Peyer's patch (tissue), 4 donors: ENCODE results near the gene TNFRSF18. TPM values are rescaled to one million over a fixed set of nuclear protein-coding genes. Genes with fewer than 3 reads are reported as not detected.

Experiments
- DNase-seq, 3 donors: peaks; one replicate each; pipeline ENCODE4 v3.0.0-alpha.2; 2017 to 2019
- H3K27ac ChIP-seq, 4 donors: fragments of 200-600 bp; sonication (generic); one replicate each; pipeline ENCODE4 v1.5.1; 2016 to 2019
- H3K27me3 ChIP-seq, 2 donors: fragments of 200-600 bp; sonication (generic); one replicate each; pipeline ENCODE4 v1.5.1; 2019
- H3K36me3 ChIP-seq, 3 donors: fragments of 200-600 bp; sonication (generic); one replicate each; pipeline ENCODE4 v1.5.1; 2016 to 2019
- H3K4me1 ChIP-seq, 4 donors: fragments of 200-600 bp; sonication (generic); one replicate each; pipeline ENCODE4 v1.5.1; 2016 to 2019
- H3K4me3 ChIP-seq, 4 donors: fragments of 200-600 bp; sonication (generic); 1 replicate in 3 of 4; 2 replicates in 1 of 4; pipeline ENCODE4 v1.5.1; 2016 to 2019; ENCODE audit warnings: mild to moderate bottlenecking in 1 of 4
- H3K9me3 ChIP-seq, 4 donors: fragments of 200-600 bp; sonication (generic); one replicate each; pipeline ENCODE4 v1.5.1; 2016 to 2019; ENCODE audit warnings: mild to moderate bottlenecking in 1 of 4
- POLR2A ChIP-seq, 2 donors: fragments of 450-650 bp; IDR thresholded peaks; one replicate each; pipeline ENCODE4 v1.5.1; 2017; ENCODE audit warnings: antibody characterized with exemption in 2 of 2, mild to moderate bottlenecking in 2 of 2, moderate library complexity in 2 of 2
- total RNA-seq, 4 donors: library from RNA; depleted of rRNA; stranded (reverse); fragments of >200 nt; gene quantifications; one replicate each; pipeline ENCODE4 v1.1.0, GENCODE V29; 2016
- TF ChIP-seq, protein P1 (sequence below), 6 experiments: fragments of 450-650 bp in 4 of 6; fragments of 200-600 bp in 2 of 6; sonication (generic) in 1 of 6; IDR thresholded peaks; one replicate each; pipeline ENCODE4 v1.5.1; 2017 to 2019; ENCODE audit warnings: antibody characterized with exemption in 6 of 6, mild to moderate bottlenecking in 3 of 6, moderate library complexity in 1 of 6

The TNFRSF18 gene
- total RNA-seq = 10 to 100 TPM in 1 of 4 donors, 1 to 10 TPM in 1, under 1 TPM in 1, not detected in 1; 0.70 to 38.0 (median 3.2) TPM

GRCh38 chr1:1206376-1206965 is at the start of gene TNFRSF18:
Gene TNFRSF18 (minus strand): TSS chr1:1206592. CDS start chr1:1206571, 21 bp downstream.
- H3K36me3 ChIP-seq = no peaks in the 10 kb centered on the region
- H3K9me3 ChIP-seq = no peaks in the 10 kb centered on the region
- peak in 2 of 3 donors; percentile 64 to 70 for DNase-seq
- H3K27me3 ChIP-seq = peaks cover 0 to 9% of the 10 kb centered on the region in 2 donors
- peak within 1 kb of the TSS in 2 of 4 donors; percentile 59 to 61 for H3K27ac ChIP-seq
- TF ChIP-seq, protein P1, sequence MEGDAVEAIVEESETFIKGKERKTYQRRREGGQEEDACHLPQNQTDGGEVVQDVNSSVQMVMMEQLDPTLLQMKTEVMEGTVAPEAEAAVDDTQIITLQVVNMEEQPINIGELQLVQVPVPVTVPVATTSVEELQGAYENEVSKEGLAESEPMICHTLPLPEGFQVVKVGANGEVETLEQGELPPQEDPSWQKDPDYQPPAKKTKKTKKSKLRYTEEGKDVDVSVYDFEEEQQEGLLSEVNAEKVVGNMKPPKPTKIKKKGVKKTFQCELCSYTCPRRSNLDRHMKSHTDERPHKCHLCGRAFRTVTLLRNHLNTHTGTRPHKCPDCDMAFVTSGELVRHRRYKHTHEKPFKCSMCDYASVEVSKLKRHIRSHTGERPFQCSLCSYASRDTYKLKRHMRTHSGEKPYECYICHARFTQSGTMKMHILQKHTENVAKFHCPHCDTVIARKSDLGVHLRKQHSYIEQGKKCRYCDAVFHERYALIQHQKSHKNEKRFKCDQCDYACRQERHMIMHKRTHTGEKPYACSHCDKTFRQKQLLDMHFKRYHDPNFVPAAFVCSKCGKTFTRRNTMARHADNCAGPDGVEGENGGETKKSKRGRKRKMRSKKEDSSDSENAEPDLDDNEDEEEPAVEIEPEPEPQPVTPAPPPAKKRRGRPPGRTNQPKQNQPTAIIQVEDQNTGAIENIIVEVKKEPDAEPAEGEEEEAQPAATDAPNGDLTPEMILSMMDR (IDR thresholded peaks at IDR 0.05) = no peak
- no peak for TF ChIP-seq POLR2A (IDR thresholded peaks at IDR 0.05)
- H3K4me1 ChIP-seq = peaks cover 0 to 41% (median 30%) of the 10 kb centered on the region in 4 donors
- peak within 1 kb of the TSS; percentile 19 to 44 (median 36) for H3K4me3 ChIP-seq

DNA sequence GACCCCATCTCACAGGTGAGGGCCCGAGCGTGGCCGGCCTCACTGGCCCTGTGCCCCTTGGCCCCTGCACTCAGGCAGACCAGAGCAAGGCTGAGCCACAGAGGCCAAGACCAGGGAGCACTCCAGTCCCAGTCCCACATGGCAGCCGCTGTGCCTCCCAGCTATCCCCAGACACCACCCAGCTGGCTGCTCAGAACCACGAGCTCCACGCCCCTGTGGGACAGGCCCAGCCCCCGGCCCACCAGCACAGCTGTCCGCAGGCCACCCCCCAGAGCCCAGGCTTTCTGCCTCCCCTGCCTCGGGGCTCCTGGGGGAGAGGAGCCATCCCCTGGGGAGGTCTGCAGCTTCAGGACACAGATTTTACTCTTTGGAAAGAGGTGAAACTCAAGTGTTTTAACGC is 49.2 kb upstream of the TNFRSF18 start:
- no peak for DNase-seq
- no peaks in the 10 kb centered on the region for H3K9me3 ChIP-seq
- TF ChIP-seq POLR2A (IDR thresholded peaks at IDR 0.05) = no peak
- TF ChIP-seq, protein P1 (IDR thresholded peaks at IDR 0.05) = no peak
- H3K27me3 ChIP-seq = no peaks in the 10 kb centered on the region
- peaks cover 0 to 7% (median 3%) of the 10 kb centered on the region in 4 donors for H3K4me1 ChIP-seq
- peaks cover 0 to 69% (median 0%) of the 10 kb centered on the region in 3 donors for H3K36me3 ChIP-seq
- H3K27ac ChIP-seq = no peak overlapping the region
- H3K4me3 ChIP-seq = no peak overlapping the region

GRCh38 chr1:1255078-1255477 is 48.7 kb upstream of the TNFRSF18 start:
- Histone ChIP-seq H3K4me1 (peaks cover 0 to 11% (median 5%) of the 10 kb centered on the region in 4 donors), H3K27ac (no peak overlapping the region), H3K9me3 (no peaks in the 10 kb centered on the region), H3K36me3 (peaks cover 0 to 64% (median 0%) of the 10 kb centered on the region in 3 donors), H3K4me3 (no peak overlapping the region), H3K27me3 (no peaks in the 10 kb centered on the region)
- DNase-seq = no peak
- no peak for TF ChIP-seq POLR2A (IDR thresholded peaks at IDR 0.05)
- TF ChIP-seq, protein P1 (IDR thresholded peaks at IDR 0.05) = no peak

GRCh38 chr1:1254667-1254998 is 48.2 kb upstream of the TNFRSF18 start:
- Histone ChIP-seq H3K27me3 (no peaks in the 10 kb centered on the region), H3K4me1 (peaks cover 0 to 11% (median 5%) of the 10 kb centered on the region in 4 donors), H3K27ac (no peak overlapping the region), H3K4me3 (no peak overlapping the region), H3K36me3 (peaks cover 0 to 59% (median 0%) of the 10 kb centered on the region in 3 donors), H3K9me3 (no peaks in the 10 kb centered on the region)
- no peak for TF ChIP-seq POLR2A (IDR thresholded peaks at IDR 0.05)
- DNase-seq = no peak

DNA sequence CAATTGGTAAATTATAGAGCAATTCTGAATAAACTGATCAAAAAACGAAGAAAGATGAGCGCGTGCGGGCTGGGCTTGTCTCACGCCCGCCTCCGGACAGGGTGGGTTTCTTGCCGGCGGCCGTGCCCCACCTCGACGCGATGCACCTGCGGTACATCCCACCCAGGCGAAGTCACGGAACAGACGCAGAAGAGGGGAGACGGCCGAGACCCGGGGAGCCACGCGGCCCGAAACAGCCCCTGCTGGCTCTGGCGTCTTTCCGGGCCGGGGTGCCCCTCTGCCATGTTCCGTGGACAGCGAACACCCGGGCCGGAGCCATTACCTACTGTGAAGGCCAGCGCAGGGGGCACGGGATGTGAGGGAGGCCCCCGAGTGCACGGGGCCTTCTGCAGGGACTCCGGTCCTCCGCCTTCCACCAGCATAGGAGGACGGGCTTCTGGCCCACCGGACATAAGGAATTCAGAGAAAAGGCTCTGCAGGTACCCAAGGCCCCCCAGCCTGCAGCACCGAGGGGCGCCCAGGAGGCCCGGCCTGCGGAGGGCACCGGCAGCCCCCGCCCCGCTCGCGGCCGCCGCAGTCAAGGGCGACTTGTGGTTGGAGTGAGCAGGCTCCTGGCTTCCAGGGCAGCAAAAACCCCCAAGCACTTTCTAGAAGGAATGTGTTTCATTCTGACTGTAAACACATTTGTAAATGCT is 47.7 kb upstream of the TNFRSF18 start:
- Histone ChIP-seq H3K27ac (no peak overlapping the region), H3K4me3 (no peak overlapping the region), H3K36me3 (peaks cover 0 to 54% (median 0%) of the 10 kb centered on the region in 3 donors), H3K27me3 (no peaks in the 10 kb centered on the region), H3K4me1 (peaks cover 0 to 11% (median 5%) of the 10 kb centered on the region in 4 donors), H3K9me3 (no peaks in the 10 kb centered on the region)
- no peak for DNase-seq
- TF ChIP-seq, protein P1 (IDR thresholded peaks at IDR 0.05) = no peak
- no peak for TF ChIP-seq POLR2A (IDR thresholded peaks at IDR 0.05)

DNA sequence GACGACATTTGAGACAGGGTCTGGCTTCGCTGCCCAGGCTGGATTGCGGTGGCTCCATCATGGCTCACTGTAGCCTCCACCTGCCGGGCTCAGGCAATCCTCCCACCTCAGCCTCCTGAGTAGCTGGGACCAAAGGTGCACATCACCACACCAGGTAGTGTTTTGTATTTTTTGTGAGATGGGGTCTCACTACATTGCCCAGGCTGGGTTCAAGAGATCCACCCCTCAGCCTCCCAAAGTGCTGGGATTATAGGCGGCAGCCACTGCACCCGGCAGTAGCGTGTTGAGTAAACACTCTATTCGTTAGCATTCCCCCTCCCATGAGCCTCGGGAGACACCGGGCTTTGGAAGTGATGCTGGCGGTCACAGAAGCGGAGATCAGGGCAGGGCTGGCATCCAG is 46.9 kb upstream of the TNFRSF18 start:
- DNase-seq = no peak
- TF ChIP-seq, protein P1 (IDR thresholded peaks at IDR 0.05) = no peak
- no peak for TF ChIP-seq POLR2A (IDR thresholded peaks at IDR 0.05)
- no peaks in the 10 kb centered on the region for H3K27me3 ChIP-seq
- no peak overlapping the region for H3K4me3 ChIP-seq
- H3K9me3 ChIP-seq = no peaks in the 10 kb centered on the region
- peaks cover 0 to 11% (median 5%) of the 10 kb centered on the region in 4 donors for H3K4me1 ChIP-seq
- no peak overlapping the region for H3K27ac ChIP-seq
- H3K36me3 ChIP-seq = peaks cover 0 to 47% (median 0%) of the 10 kb centered on the region in 3 donors
